DMS114 treated with DMSO at 0.1 percent for 48 hours (cell line): ENCODE data around the gene NDUFS6.

Experiments
- DNase-seq: peaks from one replicate; lab custom pipeline; 2025; ENCODE audit not compliant: unreplicated experiment; lab: John Stamatoyannopoulos, UW

The NDUFS6 gene

GRCh38 chr5:1765141-1765879 is 35.9 kb upstream of the NDUFS6 start:
- DNase-seq: no peak

DNA sequence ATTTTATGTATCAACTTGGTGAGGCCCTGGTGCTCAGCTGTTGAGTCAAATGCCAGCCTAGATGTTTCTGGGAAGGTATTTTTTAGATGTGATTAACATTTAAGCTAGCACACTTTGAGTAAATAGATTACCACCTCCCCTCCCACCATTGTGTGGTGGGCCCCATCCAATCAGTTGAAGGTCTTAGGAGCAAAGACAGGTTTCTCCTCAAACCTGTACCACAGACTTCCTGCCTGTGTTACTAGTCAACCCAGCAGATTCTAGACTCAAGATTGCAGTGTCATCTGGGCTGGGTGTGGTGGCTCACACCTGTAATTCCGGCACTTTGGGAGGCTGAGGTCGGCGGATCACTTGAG is 35.3 kb upstream of the NDUFS6 start:
- no peak for DNase-seq

DNA sequence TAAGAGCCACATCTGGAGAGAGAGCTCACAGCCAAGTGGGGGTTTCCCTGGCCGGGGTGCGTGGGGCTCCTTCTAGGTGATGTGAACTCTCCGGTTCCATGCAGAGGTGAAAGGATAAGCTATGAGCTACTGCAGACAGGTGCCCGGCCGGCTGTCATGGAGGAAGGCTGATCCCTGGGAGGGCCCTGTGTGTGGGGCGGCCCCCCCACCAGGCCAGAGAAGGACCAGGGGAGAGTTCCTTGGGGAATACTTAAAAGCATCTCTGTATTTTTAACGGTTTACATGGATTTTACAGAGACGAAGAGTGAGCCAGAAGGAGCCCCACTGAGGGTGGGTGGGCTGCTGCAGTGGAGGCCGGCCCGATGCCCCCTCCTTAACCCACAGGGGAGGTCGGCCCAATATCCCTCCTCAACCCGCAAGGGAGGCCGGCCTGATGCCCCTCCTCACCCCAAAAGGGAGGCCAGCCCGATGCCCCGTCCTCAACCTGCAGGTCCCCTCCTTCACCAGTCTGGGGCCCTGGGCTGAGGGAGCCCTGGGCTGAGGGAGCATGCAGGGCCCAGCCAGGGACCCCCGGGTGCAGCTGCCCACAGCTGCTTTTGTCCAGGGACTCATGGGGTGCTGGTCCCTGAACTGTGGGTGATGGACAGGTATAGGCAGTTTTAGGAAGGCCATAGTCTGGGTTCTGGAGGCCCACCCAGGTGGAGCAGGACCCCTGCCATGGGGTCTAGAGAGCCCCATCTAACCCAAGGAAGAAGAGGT is 33.5 kb upstream of the NDUFS6 start:
- DNase-seq: no peak

DNA sequence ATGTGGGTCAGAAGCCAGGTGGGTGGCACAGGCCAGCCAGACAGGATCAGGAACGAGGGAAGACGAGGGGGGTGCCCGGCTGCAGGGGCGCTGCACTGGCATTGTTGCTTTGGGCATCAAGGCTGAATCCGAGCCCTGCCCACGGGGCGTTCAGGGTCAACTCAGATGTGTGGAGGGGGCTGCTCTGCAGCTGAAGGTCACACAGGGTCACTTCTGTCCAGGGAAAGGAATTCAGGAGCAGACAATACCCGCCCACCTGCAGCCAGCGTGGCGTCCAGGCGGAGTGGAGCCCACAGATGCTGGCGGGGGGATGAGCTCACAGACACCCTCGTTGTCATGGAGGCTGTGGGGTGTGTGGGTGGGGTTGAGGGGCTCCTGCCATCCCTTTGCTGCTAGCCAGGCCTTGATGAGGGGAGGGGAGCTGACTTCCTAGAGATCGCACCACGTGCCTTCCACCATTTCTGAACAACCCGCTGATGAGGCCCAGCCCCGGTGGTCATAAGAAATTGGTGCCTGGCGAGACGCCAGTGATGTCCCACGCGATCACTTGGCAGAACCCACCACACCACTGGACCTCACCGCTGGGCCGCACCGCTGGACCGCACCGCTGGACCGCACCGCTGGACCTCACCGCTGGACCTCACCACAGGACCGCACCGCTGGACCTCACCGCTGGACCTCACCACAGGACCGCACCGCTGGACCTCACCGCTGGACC is 32.8 kb upstream of the NDUFS6 start:
- no peak for DNase-seq

DNA sequence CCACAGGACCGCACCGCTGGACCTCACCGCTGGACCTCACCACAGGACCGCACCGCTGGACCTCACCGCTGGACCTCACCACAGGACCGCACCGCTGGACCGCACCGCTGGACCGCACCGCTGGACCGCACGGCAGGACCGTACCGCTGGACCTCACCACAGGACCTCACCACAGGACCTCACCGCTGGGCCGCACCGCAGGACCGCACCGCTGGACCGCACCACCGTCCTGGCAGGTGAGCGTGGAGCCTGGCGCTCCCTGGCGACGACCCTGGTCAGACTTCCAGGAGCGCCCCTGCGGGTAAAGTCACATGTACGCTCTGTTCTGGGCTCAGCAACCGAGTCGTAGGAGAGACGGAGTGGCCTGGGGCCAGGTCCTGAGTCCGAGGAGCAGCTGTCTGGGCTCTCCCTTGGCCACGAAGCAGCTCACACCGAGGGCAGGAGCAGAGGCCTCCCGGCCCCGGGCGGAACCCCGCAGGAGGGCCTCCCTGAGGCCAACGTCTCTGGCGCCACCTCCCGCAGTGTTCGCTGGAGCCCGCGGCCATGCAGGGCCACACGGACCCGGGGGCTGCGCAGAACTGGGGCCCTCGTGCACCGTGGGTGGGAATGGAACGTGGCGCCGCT is 32.1 kb upstream of the NDUFS6 start:
- DNase-seq: no peak

DNA sequence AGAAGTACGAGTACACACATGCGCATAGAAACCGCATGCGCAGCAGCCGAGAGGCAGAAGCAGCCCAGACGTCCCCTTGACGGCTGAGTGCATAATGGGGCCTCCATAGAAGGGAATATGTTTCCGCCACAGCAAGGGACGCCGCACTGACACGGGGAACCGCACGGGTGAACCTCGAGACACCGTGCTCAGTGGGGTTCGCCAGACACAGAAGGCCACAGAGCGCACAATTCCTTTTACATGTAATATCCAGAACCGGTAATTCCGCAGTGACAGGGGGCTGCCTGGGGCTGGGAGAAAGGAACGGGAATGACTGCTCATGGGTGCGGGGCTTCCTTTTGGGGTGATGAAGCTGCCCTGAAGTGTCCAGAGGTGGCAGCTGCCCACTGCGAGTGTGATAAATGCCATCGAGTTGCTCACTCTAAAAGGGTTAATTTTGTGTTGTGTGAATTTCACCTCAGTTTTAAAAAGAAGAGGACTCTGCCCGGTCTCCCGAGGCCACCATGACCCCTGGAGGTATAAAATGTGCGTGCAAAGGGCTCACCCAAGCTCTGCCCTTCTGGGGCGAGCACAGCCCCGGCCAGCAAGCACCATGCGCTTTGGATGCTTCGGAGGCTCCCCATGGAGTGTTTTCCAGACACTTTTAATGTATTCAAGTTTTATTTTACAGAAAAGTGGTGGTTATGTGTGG is 31.3 kb upstream of the NDUFS6 start:
- no peak for DNase-seq

- no peak for DNase-seq
Observed at GRCh38 chr5:1770443-1770802, 30.8 kb upstream of the NDUFS6 start.

- DNase-seq: no peak
Observed at GRCh38 chr5:1771149-1772065, 29.8 kb upstream of the NDUFS6 start.

- DNase-seq: peak; percentile 38
Observed at GRCh38 chr5:1772634-1773033, 28.6 kb upstream of the NDUFS6 start.

GRCh38 chr5:1776831-1777230 is 24.4 kb upstream of the NDUFS6 start:
- DNase-seq: no peak

DNA sequence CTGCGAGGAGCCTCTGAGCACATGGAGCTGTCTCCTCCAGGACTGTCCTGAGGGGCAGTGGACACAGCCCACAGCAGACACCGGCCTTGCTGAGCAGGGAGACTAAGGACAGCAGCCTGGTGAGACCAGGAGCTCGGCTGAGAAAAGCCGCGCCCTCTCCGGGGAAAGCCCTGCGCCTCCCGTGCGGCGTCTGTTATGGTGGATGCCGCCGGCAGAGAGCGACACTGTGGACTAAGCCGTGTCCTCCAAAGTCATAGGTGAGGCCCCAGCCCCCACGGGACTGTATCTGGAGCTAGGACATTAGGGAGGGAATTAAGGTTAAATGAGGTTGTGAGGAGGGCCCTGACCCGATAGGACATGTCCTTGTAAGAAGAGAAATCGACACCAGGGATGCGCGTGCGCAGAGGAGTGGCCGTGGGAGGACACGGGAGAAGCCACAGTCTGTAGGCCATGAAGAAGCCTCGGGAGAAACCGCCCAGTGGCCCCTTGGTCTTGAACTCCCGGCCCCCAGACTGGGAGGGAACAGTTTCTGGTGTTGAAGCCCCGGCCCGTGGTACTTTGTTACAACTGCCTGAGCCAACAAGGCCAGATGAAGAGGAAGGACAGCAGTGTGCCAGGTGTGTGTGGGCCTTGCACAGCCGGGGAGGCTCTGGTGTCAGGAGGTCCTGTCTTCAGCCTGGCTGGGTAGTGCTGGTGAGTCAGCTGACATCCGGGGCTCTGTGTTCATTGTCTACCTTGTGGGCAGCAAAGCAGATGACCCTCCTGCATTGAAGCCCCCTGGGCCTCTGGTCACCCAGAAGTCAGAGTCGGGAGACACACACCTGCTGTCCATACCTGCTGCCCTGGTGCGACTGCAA is 23.7 kb upstream of the NDUFS6 start:
- no peak for DNase-seq

GRCh38 chr5:1778138-1779020 is 22.8 kb upstream of the NDUFS6 start:
- no peak for DNase-seq

DNA sequence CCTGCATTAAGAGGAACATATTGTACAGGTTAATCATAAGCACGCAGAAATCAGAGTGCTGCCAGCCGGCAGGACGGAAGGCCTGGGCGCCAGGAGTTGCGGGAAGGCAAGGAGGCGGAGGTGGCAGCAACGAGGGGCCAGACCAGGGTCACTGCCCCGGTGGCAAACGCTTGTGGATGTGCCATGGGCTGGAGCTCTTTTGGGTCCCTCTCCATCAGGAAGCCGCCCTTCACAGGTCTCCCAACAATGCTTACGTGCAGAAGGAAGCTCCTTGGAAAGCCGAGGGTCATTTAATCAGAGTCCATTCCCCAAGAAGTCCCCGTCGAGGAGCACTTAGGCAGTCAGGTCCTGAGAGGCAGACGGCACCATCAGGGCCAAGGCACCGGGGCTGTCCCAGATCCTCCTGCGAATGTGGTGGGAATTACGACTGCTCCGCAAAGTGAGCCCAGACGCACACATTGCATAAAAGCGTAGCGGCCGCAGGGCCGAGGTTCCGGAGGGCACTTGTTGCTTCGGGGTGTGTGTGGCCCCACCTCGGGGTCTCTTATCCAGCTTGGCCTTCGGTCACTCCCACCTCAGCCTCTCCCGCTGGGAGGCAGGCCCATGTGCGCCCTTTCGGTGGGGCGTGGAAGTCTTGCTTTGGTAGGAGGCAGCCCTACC is 22.1 kb upstream of the NDUFS6 start:
- no peak for DNase-seq

DNA sequence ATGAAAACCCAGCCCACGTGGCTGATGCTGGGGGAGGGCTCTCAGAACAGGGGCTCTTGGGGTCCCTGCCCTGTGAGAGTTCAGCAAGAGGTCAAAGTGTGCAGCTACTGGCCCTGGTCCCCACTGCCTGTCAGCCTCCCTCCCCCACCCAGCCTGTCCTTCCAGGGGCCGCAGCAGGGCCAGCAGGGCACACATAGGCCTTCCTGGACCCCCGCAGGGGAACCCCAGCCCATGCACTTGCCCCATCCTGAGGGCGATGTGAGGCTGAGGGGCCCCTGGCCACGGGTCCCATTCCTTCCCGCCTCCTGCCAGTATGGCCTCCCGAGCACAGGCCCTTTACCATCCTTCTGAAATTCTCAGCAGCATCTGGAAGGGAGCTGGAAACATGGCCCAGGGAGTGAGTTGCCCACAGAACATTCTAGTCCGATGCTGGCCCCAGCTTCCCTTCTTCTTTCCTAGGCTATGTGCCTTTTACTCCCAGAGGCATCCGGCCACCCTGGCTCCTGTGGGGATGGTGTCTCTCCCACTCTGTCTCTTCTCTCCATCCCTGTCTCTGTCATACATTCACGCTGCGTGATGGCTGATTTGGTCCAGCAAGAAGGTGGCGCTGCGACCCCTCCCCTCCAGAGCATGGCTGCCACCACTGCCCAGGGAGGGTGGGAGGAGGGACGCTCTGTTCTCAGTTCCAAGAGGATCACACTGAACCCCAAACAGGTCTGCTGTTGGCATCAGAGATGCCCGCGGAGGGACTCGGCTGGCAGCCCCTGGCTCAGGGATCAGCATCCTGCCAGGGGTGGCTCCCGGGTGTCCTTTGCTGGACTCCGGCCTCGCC is 21.2 kb upstream of the NDUFS6 start:
- no peak for DNase-seq

DNA sequence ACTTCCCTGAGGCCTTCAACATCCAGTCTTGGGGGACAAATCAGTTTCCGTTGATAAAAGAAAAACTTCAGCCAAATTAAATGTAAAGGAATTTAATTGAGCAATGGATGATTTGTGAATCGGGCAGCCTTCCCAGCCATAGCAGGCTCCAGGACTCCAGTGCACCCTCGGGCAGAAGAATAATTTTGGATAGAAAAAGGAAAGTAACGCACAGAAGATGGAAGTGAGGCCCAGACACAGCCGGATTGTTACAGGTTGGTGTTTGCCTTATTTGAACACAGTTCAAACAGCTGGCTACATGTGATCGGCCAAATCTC is 20.6 kb upstream of the NDUFS6 start:
- no peak for DNase-seq

DNA sequence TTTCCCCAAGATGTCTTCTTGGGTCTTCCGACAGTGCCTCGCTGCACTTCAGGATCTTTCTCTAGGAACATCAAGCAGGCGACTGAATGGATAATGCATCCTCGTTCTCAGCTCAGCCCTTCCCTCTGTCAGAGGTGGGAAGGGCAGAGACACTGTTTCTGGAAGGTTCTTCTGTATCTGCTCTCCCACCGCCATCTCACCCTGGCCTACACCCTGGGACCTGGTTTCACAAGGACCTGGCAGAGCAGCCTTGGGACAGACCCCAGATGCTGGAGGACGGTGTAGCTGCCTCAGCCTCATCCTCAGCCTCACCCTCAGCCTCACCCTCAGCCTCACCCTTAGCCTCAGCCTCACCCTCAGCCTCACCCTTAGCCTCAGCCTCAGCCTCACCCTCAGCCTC is 20.1 kb upstream of the NDUFS6 start:
- no peak for DNase-seq
